K562 (cell line): ENCODE data around the gene SLC5A7. TPM values are rescaled to one million over a fixed set of nuclear protein-coding genes. Genes with fewer than 3 reads are reported as not detected.

Experiments used
- ATAC-seq: fragments of 200-7000 bp; cut with Tn5 transposase; 3 replicates; pipeline ENCODE4 v1.9.1; 2020; ENCODE audit warnings: moderate library complexity
- BruUV-seq: library from RNA; stranded (reverse); fragments of 400-500 nt; replicated peaks from 2 replicates; lab custom pipeline; 2021; lab: Mats Ljungman, UMichigan
- CTCF ChIA-PET: fragments of 300-600 bp; formaldehyde crosslinking; extraction: SDS; loops from one replicate; lab custom pipeline; 2021; ENCODE audit warnings: low intra/inter-chr PET ratio; lab: Yijun Ruan, JAX
- POLR2A ChIA-PET: fragments of 300-600, 350-650 bp; sonication (Branson Sonifier 250); formaldehyde crosslinking; extraction: SDS; loops from one replicate; lab custom pipeline; 2021; ENCODE audit warnings: antibody characterized with exemption, inconsistent platforms; lab: Yijun Ruan, JAX
- DNase-seq, 4 experiments: peaks; one replicate each; pipeline versions ENCODE4 v3.0.0 to v3.0.0-alpha.2; 2011 to 2018; ENCODE audit warnings: low spot score in 3 of 4, mixed read lengths in 3 of 4; ENCODE audit errors: extremely low read depth in 1 of 4
- FAIRE-seq: peaks from 2 replicates; lab custom pipeline; 2011; peaks lifted over from hg19 to GRCh38; lab: Jason Lieb, UNC
- H2AFZ ChIP-seq: 2 replicates; pipeline ENCODE4 v1.6.0; 2011; ENCODE audit warnings: low read depth, low read length, control low read depth, inconsistent platforms
- H3K27ac ChIP-seq: fragments of 200-600 bp; 3 replicates; pipeline ENCODE4 v1.8.0; 2011; ENCODE audit warnings: low read depth, mild to moderate bottlenecking, control low read depth, inconsistent platforms, low read length, moderate library complexity, mixed read lengths; ENCODE audit errors: extremely low read depth
- H3K27me3 ChIP-seq, 2 experiments: fragments of 300-600 bp in 1 of 2; 2 replicates in 1 of 2; 3 replicates in 1 of 2; pipeline versions ENCODE4 v1.6.0 to v1.8.0; 2011; ENCODE audit warnings: inconsistent platforms in 2 of 2, low read length in 2 of 2, mild to moderate bottlenecking in 1 of 2, mixed read lengths in 1 of 2, moderate library complexity in 1 of 2; ENCODE audit not compliant: control insufficient read depth in 2 of 2, insufficient read depth in 2 of 2
- H3K36me3 ChIP-seq: fragments of 300-600 bp; 3 replicates; pipeline ENCODE4 v1.8.0; 2011; ENCODE audit warnings: mild to moderate bottlenecking, low read length, inconsistent platforms; ENCODE audit not compliant: control insufficient read depth, insufficient read depth
- H3K4me1 ChIP-seq, 2 experiments: fragments of 200-600 bp in 1 of 2; replicated peaks in 1 of 2; 2 replicates in 1 of 2; 3 replicates in 1 of 2; pipeline versions ENCODE4 v1.5.1 to v1.8.0; 2011; ENCODE audit warnings: inconsistent platforms in 2 of 2, low read length in 2 of 2, mild to moderate bottlenecking in 1 of 2, mixed read lengths in 1 of 2, moderate library complexity in 1 of 2; ENCODE audit not compliant: control insufficient read depth in 2 of 2, insufficient read depth in 2 of 2
- H3K4me2 ChIP-seq: 2 replicates; pipeline ENCODE4 v1.6.1; 2011; ENCODE audit warnings: low read length, control low read depth, inconsistent platforms, mixed read lengths; ENCODE audit not compliant: insufficient read depth
- H3K4me3 ChIP-seq: fragments of 200-600 bp; sonication (generic), shearing (Covaris generic); 2 replicates; pipeline ENCODE4 v1.5.1; 2016; ENCODE audit warnings: control low read depth, inconsistent platforms
- H3K79me2 ChIP-seq: fragments of 200-600 bp; 3 replicates; pipeline ENCODE4 v1.8.0; 2011; ENCODE audit warnings: low read length, inconsistent platforms; ENCODE audit not compliant: control insufficient read depth, insufficient read depth
- H3K9ac ChIP-seq, 2 experiments: 2 replicates each; pipeline versions ENCODE4 v1.6.0 to v1.6.1; 2011; ENCODE audit warnings: low read depth in 2 of 2, low read length in 2 of 2, control low read depth in 1 of 2, inconsistent platforms in 1 of 2, mild to moderate bottlenecking in 1 of 2, mixed read lengths in 1 of 2; ENCODE audit not compliant: insufficient read depth in 1 of 2
- H3K9me1 ChIP-seq: one replicate; pipeline ENCODE4 v1.6.0; 2011; ENCODE audit warnings: inconsistent platforms, mild to moderate bottlenecking, low read length, moderate library complexity; ENCODE audit not compliant: control insufficient read depth, insufficient read depth
- H3K9me3 ChIP-seq: replicated peaks from 2 replicates; pipeline ENCODE4 v1.5.1; 2011; ENCODE audit warnings: low read depth, low read length, inconsistent platforms; ENCODE audit not compliant: control insufficient read depth, insufficient read depth
- H4K20me1 ChIP-seq: replicated peaks from 2 replicates; pipeline ENCODE4 v1.6.1; 2011; ENCODE audit warnings: low read length, inconsistent platforms, mixed read lengths; ENCODE audit not compliant: control insufficient read depth, insufficient read depth
- CAMTA2 ChIP-seq: fragments of 250-450 bp; sonication (Bioruptor Pico); conservative IDR thresholded peaks from 2 replicates; pipeline ENCODE4 v1.5.1; 2022
- EGR1 ChIP-seq: fragments of 450-650 bp; conservative IDR thresholded peaks from 2 replicates; pipeline ENCODE4 v1.6.1; 2017; ENCODE audit warnings: mild to moderate bottlenecking
- FOS ChIP-seq: IDR thresholded peaks from 3 replicates; pipeline ENCODE4 v1.6.1; 2011; ENCODE audit not compliant: insufficient read length; ENCODE audit errors: extremely low read depth
- FOXM1 ChIP-seq, 2 experiments: fragments of 450-650 bp in 1 of 2; sonication (generic) in 1 of 2; formaldehyde crosslinking in 1 of 2; IDR thresholded peaks; 2 replicates each; pipeline versions ENCODE4 v1.6.1 to v1.9.0; 2017 to 2022; ENCODE audit warnings: low read depth in 2 of 2, mild to moderate bottlenecking in 2 of 2, missing genetic modification reagents in 1 of 2, moderate library complexity in 1 of 2
- MTA1 ChIP-seq: fragments of 450-650 bp; IDR thresholded peaks from 2 replicates; pipeline ENCODE4 v1.6.1; 2017; ENCODE audit warnings: borderline replicate concordance
- PHF20 ChIP-seq: fragments of 450-650 bp; IDR thresholded peaks from 2 replicates; pipeline ENCODE4 v1.6.1; 2018; ENCODE audit not compliant: partially characterized antibody
- POLR3G ChIP-seq: IDR thresholded peaks from 2 replicates; pipeline ENCODE4 v1.6.1; 2011; ENCODE audit not compliant: insufficient read length, insufficient replicate concordance; ENCODE audit errors: extremely low read depth
- RNF2 ChIP-seq: sonication (generic); IDR thresholded peaks from 2 replicates; pipeline ENCODE4 v1.6.1; 2016
- SMAD3 ChIP-seq: fragments of 450-650 bp; formaldehyde crosslinking; conservative IDR thresholded peaks from 2 replicates; pipeline ENCODE4 v1.4.0; 2020; ENCODE audit warnings: mild to moderate bottlenecking
- ZKSCAN8 ChIP-seq: fragments of 200-800 bp; sonication (Bioruptor generic); IDR thresholded peaks from 2 replicates; pipeline ENCODE4 v1.6.1; 2016; ENCODE audit warnings: missing genetic modification characterization, missing compliant biosample characterization
- ZNF609 ChIP-seq: sonication (generic); formaldehyde crosslinking; IDR thresholded peaks from 2 replicates; pipeline ENCODE4 v1.8.1; 2023; ENCODE audit warnings: missing genetic modification reagents, mild to moderate bottlenecking, borderline replicate concordance
- ZNF668 ChIP-seq: fragments of 250-450 bp; sonication (Bioruptor Pico); IDR thresholded peaks from 2 replicates; pipeline ENCODE4 v1.8.0; 2022; ENCODE audit warnings: mild to moderate bottlenecking, inconsistent platforms
- ZNF696 ChIP-seq: fragments of 250-450 bp; sonication (Bioruptor Pico); conservative IDR thresholded peaks from 2 replicates; pipeline ENCODE4 v1.4.0; 2020; ENCODE audit warnings: mild to moderate bottlenecking, moderate library complexity
- WGBS: fragments of 100-300 bp; shearing (Covaris generic); methylation state at CpG from one replicate; pipeline ENCODE4 v1.1.6; 2016; ENCODE audit warnings: low coverage, mixed read lengths; ENCODE audit not compliant: insufficient coverage; ENCODE audit errors: missing lambda C conversion rate; 5-methylcytosine and 5-hydroxymethylcytosine counted together
- in situ Hi-C: fragments of 300-500 bp; cut with MboI; formaldehyde crosslinking; loops from 4 replicates; pipeline ENCODE4 v1.15.0; 2018; ENCODE audit warnings: inconsistent platforms, mixed read lengths
- intact Hi-C: fragments of 100-400 bp; cut with micrococcal nuclease; formaldehyde crosslinking; loops from 2 replicates; pipeline ENCODE4 v1.14.2; 2022
- polyA plus RNA-seq, 8 experiments: library from polyadenylated mRNA; depleted of rRNA in 4 of 8; stranded (reverse) in 5 of 8; unstranded in 3 of 8; fragments of >200 nt; fragmentation: Nextera tagmentation in 2 of 8; fragmentation: Illumina TruSeq in 1 of 8; extraction: Ambion mirVana in 2 of 8; extraction: Trizol in 1 of 8; gene quantifications; 2 replicates each; pipeline versions ENCODE4 v1.2.1 to v1.2.3, GENCODE V29; 2011 to 2014; ENCODE audit warnings: inconsistent platforms in 1 of 8, missing spikeins in 1 of 8
- total RNA-seq, 7 experiments: library from RNA; depleted of rRNA in 6 of 7; stranded (reverse); fragments of >200 nt in 6 of 7; fragmentation: Illumina TruSeq in 2 of 7; extraction: Trizol in 2 of 7; gene quantifications; 2 replicates each; pipeline versions ENCODE4 v1.2.1 to v1.2.3, GENCODE V29; 2011 to 2021; ENCODE audit warnings: low replicate concordance in 1 of 7

Gene SLC5A7
- total and polyA plus RNA-seq, 9 of the 15 experiments (the other 6 are each of a cell fraction or from before 2014, with no cell fraction given): not detected

- H2AFZ ChIP-seq: no peak overlapping the region
- H4K20me1 ChIP-seq: no peaks in the 10 kb centered on the region
- no peaks in the 10 kb centered on the region for H3K79me2 ChIP-seq
- H3K27me3 ChIP-seq: no peaks in the 10 kb centered on the region
- ATAC-seq: no peak
- no peaks in the 10 kb centered on the region for H3K4me1 ChIP-seq
- no peak for DNase-seq
- FAIRE-seq: no peak
- no peak overlapping the region for H3K27ac ChIP-seq
- H3K4me2 ChIP-seq: no peak overlapping the region
- H3K4me3 ChIP-seq: no peak overlapping the region
- 0% methylated on average over 3 of the region's 3 CpGs for WGBS
- no peaks in the 10 kb centered on the region for H3K9me3 ChIP-seq
- TF ChIP-seq ZNF609 (CRISPR knock-in tag): no peak
- no peak for TF ChIP-seq POLR3G
- no peak for TF ChIP-seq CAMTA2 (CRISPR knock-in tag)
- TF ChIP-seq ZNF696 (CRISPR knock-in tag): no peak
- no peak for TF ChIP-seq SMAD3 (CRISPR knock-in tag)
- no peak for TF ChIP-seq ZKSCAN8 (CRISPR knock-in tag)
- TF ChIP-seq EGR1: no peak
- TF ChIP-seq RNF2: no peak
- no peak for TF ChIP-seq FOXM1 (IDR thresholded peaks at IDR 0.05; ENCODE audit: low read depth)
- no peak for TF ChIP-seq FOXM1 (CRISPR knock-in tag; IDR thresholded peaks at IDR 0.05; ENCODE audit: low read depth)
- TF ChIP-seq ZNF668 (CRISPR knock-in tag): no peak
- TF ChIP-seq PHF20: no peak
- no peak for TF ChIP-seq MTA1
- TF ChIP-seq FOS: no peak
- TF ChIP-seq, all 486 proteins: peak for 0
- Histone ChIP-seq H3K36me3 (no peaks in the 10 kb centered on the region), H3K9ac (no peak overlapping the region), H3K9me1 (no peaks in the 10 kb centered on the region)
- POLR2A ChIA-PET: no interaction called here
- intact Hi-C loops (no loop called here), in situ Hi-C loops (no loop called here)
- CTCF ChIA-PET: no interaction called here
- no TSS peak for BruUV-seq
Observed at GRCh38 chr2:108058576-108059137, 72.3 kb downstream of the SLC5A7 start.
